ENCODE data around the gene ADORA1. TPM values are rescaled to one million over a fixed set of nuclear protein-coding genes. Genes with fewer than 3 reads are reported as not detected.
A peak's percentile ranks its signal among the peaks of the same experiment; 100 is the strongest.

The ADORA1 gene
- total RNA-seq, 1 donor from 2014 or later, result 1.8 TPM

DNA sequence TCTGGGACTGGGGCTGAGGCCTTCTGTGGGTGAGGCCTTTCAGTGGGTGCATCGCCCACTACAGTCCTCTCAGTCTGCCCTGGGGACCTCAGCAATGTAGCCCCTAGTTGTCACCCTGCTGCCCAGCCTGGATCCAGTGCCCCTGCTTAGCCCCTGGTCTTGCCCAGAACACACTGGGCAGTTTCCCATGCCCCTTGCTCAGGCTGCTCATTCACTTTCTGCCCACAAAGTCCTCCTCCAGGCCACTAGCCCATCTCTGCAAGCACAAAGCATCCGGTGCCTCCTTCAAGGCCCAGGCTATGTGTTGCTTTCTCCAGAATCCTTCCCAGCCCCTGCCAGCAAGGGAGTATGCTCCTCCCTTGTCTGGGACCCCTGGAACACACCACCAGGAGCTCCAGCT lies 5.4 kb upstream of the ADORA1 start:
- DNase-seq, result no peak

DNA sequence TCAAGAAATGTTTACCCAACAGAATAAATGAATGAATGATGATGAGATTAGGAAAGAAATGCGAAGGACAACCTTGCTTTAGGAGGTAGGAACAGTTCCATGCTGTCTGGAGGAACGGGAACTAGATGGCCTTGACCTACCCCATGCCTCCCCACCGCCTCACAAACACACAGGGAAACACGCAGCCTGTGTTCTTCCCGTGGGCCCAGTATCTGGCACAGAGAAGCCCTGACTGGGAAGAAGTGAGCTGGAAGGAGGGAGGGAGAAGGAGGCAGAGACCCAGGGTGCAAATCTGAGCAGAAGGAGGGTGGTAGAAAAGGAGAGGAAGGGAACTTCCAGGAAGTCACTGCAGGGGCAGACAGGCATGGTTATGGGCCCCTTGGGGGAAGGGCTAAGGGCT lies 3.5 kb upstream of the ADORA1 start:
- no peak for DNase-seq

DNA sequence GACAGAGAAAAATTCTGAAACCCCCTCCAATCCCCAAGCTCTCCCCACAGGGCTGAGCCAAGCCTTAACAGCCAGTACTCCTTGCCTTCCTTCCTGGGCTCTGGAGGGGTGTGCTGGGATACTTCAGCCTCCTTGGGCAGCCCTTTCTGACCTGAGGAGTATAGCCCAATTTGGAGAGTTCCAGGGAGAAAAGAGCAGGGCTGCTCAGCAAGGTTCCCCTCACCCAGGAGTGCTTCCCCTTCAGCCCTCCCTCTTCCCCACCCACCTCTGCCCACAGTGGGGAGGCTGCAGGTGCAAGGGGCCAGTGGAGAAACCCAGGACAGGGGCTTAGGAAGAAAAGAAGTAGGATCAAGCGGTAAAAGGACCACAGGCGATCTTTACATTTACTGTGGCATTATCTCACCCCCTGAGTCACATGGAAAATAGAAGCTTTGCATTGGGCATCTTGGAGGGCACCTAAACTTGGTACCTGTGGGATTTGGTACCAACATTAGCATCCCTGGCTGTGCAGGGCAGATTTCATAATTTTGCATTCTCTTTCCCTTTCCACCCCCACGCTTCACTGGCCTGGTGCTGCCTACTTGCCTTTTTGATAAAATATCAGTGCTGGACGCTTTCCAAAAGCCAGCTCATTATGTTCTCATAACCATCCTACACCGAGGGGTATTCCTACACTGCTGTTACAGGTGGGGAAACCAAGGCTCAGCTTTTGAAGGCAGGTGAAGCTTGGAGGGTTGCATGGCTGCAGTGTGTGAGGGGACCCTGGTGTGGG lies 2.8 kb upstream of the ADORA1 start:
- DNase-seq, result no peak

DNA sequence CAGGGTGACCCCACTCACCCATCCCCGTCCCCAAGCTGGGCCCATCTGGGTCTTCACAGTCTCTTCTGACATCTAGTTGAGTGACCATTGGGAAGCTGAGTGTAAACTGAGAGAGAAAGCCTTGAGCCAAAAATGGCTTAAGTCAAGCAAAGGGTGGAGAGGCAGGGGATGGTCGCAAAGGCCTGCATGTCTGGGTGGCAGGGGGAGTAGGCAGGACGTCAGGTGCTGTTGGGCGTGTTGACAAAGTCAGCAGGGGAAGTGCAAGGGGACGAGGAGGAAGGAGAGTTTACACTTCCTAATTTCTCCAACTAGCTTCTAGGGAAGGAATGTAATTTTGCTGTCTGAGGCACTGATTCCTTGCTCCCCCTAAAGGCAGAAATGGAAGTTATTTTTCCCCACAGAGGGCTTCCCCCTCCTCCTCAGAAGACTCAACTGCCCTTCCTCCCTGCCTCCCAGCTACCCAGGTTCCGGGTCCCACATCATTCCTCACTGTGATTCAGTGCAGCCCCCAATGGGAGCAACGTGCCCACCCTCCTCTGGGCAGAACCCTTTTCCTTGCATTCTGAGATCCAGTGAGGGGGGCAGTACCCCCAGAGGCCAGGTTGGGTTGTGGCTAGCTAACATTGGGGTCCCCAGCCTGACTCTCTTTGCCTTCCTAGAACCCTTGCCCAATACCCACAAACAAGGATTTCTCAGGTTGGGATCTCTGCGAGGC lies 1.2 kb upstream of the ADORA1 start:
- peak; percentile 58 for DNase-seq

DNA sequence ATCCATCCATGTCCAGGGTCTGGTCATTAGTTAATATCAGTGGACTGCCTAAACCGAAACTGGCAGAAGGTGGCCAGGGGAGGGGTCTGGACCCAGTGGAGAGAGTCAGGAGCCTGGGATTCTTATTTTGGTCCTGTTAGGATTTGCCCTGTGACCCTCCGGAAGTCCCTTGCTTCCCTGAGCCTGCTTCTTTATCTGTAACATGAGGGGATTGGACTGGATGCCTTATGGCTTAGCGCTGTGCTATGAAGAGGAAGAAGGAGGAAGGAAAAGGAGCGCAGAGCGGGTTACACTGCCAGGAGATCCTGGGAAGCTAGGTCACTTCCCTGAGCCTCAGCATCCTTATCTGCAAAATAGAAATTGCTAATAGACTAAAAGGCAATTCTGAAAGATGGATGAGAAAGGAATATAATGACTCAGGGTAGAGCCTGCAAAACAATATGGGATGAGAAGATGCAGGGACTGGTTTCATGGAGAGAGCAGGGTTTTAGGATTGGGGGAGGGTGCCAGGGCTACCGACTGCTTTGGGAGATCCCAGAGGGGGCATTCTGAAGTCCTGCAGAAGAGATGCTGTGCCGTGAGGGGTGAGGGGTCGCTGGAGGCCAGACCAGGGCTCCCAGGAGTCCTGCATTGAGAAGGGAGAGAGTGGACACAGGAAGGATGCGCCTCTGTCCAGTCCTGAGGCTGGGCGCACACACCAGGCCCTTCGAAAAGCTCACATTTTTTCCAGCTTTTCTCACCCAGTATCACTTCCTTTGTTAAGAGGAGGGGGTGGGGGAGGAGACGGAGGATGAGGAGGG lies 460 bp upstream of the ADORA1 start:
- DNase-seq, result no peak

DNA sequence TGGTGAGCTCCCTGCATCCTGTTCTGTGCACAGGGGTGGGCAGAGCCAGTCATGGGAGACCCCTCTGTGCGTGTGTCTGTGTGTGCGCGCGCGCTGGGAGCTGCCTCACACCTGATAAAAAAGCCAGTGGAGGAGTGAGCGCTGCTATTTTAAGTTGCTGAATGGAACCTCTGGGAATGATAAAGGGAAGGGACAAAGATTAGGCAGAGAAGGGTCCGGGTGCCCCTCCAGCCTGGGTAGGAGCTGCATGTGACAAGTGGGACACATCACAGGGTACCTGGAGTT lies 847 bp downstream of the ADORA1 start:
- DNase-seq, result no peak

DNA sequence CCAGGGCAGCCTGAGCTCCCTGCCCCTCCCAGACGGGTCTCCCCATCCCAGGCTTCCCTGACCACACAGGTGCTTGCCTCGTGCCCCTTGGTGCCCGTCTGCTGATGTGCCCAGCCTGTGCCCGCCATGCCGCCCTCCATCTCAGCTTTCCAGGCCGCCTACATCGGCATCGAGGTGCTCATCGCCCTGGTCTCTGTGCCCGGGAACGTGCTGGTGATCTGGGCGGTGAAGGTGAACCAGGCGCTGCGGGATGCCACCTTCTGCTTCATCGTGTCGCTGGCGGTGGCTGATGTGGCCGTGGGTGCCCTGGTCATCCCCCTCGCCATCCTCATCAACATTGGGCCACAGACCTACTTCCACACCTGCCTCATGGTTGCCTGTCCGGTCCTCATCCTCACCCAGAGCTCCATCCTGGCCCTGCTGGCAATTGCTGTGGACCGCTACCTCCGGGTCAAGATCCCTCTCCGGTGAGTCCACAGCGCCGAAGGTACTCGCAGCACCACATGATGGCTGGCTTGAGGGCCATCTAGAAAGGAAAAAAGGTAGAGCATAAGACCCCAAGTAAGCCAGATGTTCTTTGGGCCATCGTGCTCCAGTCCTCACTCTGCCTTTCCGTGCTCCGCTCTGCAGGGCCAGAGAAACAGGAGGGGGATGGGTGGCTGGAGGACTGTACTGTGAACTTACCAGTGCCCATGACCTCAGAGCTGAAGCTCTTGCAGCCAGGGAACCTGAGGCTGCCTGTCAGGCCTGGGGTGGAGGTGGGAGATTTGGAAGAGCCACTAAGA lies 1.4 kb downstream of the ADORA1 start:
- no peak for DNase-seq

DNA sequence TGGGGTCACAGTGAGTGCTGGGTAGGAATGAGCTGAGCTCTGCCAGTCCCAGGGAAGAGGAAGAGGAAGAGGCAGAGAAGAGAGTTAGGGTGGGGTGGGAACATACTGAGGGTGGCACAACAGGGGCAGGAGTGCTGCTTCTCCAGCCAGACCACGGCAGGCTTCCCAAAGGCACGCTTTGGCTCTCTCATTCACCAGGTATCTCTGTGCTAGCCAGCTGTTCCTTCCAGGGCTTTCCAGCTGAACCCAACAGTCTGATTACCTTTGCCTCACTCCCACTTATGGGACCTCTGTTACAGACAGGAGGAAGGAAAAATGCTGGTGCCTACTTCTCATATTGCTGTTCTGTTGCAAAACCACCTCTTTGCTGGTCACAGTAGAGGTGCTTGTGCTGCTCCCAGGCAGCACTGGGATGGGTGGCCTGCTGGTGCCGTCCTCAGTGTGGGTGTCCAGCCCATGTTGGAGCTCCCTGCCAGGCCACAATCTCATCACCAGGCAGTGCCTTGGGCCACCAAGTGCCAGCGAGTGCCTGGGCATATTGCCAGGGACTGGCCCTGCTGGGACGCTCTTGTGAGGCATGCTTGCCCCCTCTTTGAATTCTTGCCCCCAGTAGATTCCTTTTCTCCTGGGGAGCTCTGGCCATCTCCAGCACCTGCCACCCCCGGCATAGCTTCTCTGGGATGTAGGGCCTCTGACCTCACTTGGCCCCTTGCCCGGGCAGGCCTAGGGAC lies 2.1 kb downstream of the ADORA1 start:
- DNase-seq, result peak; percentile 50

DNA sequence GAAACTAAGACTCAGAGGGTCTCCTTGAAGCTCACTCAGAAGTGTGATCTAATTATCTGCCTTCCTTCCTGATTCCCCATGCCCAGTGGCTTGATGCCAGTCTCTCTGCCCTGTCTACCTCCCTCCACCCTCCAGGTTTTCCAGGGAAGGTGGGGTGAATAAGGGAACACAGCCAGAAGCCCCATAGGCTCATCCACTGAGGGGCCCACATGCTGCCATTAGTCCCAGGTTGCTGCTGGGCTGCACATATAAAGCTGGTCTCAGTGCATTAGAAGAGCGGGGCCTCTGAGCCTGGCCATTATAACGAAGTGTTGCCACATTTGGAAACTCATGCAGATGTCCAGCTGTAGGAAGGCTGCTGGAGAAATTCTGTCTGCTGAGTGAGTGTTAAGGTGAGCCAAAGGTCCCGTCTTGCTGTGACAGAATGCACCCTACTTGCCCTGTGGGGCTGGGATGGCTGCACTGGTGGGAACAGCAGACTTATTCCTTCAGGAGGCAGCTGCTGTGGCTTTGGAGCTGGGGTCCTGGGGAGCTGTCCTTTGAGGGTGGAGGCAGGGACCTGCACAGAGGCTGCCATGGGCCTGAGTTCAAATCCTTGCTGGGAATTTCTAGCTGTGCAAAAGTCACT lies 2.9 kb downstream of the ADORA1 start:
- no peak for DNase-seq

DNA sequence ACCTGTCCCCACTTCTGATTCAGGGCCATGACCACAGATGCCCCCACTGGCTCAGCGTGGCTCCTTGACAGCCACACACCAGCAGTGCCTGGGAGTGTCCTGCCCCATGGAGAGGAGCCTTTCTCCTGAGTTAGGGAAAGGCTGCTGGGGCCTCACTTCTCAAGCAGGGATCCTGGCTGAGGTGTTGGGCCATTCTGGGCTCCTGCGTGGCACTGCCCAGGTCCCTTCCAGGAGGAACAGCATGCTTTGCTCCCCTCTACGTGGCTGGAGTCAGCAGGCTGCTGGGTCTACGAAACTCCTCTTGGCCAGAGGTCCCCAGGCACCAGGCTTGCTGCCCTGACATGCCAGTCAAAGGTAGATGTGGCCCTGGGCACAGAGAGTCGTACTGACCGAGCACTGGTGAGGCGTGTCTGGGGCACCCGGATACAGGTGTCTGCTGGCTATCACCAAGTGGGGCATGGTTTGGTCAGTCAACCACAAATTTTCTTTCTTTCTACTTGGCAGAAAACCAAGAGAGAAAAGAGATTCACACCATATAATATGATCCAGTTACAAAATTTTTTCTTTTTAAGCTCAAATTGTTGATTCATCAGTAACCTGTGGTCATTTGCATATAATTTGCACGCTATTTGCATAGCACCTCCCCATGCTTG lies 4.1 kb downstream of the ADORA1 start:
- DNase-seq, result no peak

DNA sequence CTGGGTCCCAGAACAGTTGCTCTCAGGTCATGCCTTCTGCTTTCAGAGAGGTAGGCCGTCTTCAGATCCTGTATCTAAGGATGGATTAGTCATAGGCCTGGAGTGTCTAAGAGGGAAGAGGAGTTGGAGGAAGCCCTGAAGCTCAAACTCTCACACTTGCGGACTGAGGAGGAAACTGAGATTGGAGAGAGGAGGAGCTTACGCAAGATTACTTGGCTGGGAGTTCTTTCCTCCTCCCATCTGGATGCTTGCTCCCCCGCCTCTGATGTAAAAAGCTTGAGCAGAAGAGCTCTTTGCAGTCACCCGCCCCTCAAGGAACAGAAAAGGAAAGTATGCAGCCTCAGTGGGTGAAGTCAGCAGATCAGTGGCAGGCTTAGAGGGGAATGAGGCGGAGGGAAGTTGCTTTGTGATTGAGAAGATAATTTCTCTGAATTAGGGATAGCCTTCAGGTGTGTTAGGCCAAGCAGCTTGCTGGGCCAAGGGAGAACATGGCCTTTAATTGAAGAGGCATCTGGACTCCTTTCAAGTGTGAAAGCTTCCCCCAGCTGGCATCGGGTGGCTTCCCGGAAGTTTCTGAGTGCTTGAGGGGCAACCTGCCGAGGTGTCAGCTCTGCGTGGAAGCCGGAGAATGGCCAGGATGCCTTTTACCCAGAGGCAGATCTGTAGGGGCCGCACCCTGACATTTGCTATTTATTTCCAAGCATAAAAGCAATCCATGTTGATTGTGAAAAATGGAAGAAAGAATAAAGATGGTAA lies 6.6 kb downstream of the ADORA1 start:
- no peak for DNase-seq

DNA sequence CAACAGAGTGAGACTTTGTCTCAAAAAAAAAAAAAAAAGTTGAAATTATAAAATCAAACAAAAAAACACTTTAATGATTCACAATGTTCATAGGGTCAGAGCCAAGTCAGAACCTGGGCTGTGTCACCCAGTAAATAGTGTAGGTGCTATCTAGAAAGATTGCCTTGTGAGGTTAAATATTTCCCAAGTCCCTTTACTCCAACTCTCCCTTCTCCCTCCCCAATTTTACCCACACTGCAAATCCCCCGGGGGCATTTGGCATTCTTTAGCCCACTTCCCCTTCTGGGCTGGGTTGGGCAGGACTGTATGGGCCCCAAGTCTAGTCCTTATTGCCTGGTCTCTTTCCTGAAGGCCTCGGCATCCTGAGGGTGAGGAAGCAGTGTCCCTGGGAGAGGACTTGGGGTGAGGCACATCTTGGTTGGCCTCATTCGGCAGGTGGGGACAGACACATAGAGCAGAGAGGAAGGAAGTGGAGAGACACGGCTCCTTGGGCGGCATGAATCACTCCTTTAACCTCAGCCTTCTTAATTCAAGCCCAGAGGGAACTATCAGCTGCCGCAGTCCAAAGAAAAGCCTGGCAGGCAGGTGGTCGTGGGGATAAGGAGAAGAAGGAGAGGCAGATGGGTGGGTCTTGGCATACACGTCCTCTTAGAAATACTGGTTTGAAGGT lies 8.2 kb downstream of the ADORA1 start:
- no peak for DNase-seq

DNA sequence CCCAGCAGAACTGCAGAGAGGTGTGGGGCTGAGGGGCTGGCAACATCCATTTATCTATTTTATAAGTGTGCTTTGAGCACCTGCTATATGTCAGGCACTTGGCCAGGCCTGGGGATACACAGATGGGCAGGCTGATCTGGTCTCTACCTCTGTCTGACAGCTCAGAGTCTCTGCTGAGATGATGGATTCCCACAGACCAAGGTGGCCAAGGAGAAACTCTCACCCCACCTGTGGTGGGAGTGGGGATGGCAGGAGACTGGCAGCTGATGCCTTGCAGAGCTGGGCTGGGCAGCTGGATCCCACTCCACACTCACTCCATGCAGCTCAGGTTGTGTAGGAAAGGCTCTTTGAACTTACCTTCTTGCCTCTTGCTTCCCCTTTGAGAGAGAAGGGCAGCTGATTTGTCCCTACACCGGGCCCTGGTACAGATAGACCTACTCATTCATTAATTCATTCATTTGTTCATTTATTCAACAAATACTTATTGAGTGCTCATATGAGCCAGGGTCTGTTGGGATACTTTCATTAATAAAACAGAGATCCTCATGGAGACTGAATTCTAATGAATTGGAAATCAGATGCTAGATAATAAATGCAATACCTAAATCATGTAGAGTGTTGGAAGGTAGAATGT lies 9.0 kb downstream of the ADORA1 start:
- no peak for DNase-seq

DNA sequence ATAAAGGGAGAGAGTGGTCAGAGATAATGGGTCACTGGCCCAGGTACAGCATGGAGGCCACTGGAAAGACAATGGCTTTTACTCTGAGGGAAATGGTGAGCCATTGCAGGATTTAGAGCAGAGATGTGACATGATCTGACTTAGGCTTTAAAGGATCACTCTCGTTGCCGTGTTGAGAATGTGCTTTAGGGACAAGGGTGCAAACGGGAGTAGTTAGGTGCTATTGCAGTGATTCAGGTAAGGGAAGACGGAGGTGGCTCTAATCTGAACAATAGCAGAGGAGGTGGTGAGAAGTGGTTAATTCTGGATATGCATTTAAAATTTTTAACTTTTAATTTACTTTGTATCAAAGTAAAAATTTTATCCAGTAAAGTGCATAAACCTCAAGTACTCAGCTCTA lies 9.8 kb downstream of the ADORA1 start:
- no peak for DNase-seq

DNA sequence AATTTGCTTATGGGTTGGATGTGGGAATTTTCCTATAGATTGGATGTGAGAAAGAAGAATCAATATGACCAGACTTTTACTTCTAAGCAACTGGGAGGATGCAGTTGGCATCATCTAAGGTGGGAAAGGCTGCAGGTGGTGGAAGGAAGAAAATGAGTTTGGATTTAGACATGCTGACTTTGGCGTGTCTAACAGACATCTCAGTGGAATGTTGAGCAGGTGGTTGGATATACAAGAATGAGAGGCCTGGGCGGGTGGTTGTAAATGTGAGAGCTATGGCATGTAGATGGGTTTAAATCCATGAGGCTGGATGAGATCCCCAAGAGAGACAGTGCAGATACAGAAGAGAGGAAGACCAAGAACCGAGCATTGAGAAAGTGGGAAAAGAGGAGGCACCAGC lies 10.5 kb downstream of the ADORA1 start:
- no peak for DNase-seq

DNA sequence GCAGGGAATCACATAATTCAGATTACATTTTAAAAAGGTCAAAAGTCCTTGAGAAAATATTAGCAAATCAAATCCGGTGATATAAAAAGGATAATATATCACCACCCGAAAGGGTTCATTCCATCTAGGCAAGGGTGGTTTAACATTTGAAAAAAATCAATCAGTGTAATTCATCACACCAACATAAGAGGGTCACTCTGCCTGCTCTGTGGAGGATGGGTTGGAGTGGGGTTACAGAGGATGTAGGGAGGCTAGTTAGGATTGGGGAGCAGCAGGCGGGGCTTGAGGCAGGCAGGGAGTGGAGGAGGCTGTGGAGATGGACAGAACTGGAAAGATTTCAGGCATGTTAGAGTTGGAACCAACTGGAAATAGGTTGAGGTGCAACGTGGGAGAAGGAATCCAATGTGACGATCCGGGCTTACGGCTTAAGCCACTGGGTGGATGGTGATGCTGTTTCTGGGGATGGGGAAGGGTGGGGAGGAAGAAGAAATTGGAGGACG lies 12.5 kb downstream of the ADORA1 start:
- DNase-seq, result no peak

DNA sequence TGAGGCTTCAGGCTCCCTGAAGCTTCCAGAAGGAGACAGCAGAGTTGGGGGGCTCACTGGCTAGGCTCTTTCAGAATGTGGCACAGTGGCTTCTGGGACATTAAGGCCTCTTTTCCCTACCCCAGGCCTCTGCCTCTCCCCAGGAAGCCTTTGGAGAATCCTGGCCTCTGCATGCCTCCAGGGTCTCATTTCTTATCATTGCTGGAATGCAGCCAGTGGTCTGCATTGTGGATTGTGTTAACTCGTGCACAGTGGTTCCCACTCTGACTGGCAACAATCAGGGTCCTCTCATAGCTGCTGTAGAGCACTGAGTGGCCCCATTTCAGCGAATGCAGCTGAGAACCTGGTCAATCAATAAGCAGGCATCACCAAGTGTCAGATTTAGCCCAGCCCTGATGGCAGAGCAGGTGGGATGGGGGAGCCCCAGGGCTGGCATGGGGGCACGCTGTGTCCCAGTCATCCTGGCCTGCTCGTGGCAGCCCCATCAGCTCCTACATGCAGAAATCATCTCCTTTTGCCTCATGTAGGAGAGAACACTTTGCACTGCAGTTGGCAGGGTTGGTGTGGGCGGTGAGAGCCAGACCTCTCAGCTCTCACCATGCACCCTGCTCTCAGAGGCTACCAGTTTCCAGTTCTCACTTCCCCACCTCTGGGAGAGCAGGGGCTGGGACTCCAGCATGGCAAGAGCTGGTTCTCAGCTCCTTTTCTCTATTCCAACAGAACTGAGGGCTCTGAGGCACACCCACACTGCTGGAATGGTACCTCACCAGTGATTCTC lies 13.4 kb downstream of the ADORA1 start:
- no peak for DNase-seq

DNA sequence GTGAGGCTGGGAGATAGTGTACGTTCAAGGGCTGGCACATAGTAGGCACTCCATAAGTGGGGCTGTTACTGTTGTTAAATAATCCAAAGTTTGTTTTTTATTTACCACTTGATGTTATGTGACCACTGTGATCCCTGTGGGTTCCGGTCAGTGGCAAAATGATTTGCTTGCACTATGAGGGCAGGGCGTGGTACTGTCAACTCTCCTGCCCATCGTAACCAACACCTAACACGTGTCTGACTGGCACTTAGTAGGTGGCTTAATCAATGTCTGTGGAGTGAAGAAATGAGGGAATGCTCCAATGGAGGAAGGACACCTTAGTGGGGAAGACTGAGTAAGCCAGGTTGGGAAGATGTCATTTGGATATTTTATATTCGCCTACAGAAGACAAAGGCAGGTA lies 14.6 kb downstream of the ADORA1 start:
- no peak for DNase-seq
